Fibroblast of lung (primary cell): ENCODE measurements around the gene RTN1. TPM values are rescaled to one million over a fixed set of nuclear protein-coding genes. Genes with fewer than 3 reads are reported as not detected.

Experiments used
- DNase-seq, 2 donors: peaks; one replicate each; pipeline versions ENCODE4 v3.0.0 to v3.0.0-alpha.2; 2010; ENCODE audit warnings: low read depth in 2 of 2
- H2AFZ ChIP-seq: 2 replicates; pipeline ENCODE4 v1.5.1; 2012; ENCODE audit warnings: low read length, control low read depth, inconsistent platforms
- H3K27ac ChIP-seq: 2 replicates; pipeline ENCODE4 v1.5.1; 2011; ENCODE audit warnings: low read length, control low read depth; ENCODE audit not compliant: insufficient read depth
- H3K27me3 ChIP-seq: 2 replicates; pipeline ENCODE4 v1.5.1; 2011; ENCODE audit warnings: mild to moderate bottlenecking, low read length; ENCODE audit not compliant: control insufficient read depth, insufficient read depth
- H3K36me3 ChIP-seq: 2 replicates; pipeline ENCODE4 v1.5.1; 2011; ENCODE audit warnings: low read length; ENCODE audit not compliant: control insufficient read depth, insufficient read depth
- H3K4me1 ChIP-seq: 2 replicates; pipeline ENCODE4 v1.5.1; 2011; ENCODE audit warnings: low read length; ENCODE audit not compliant: control insufficient read depth, insufficient read depth; ENCODE audit errors: extremely low read depth
- H3K4me2 ChIP-seq: 2 replicates; pipeline ENCODE4 v1.5.1; 2011; ENCODE audit warnings: low read length, control low read depth; ENCODE audit not compliant: insufficient read depth; ENCODE audit errors: extremely low read depth
- H3K4me3 ChIP-seq, 4 experiments: fragments of 200-600 bp in 1 of 4; sonication (generic) in 1 of 4; replicated peaks in 1 of 4; 2 replicates each; pipeline ENCODE4 v1.5.1; 2011 to 2016; ENCODE audit warnings: low read length in 4 of 4, low read depth in 3 of 4, mild to moderate bottlenecking in 3 of 4, control low read depth in 2 of 4, inconsistent platforms in 1 of 4, mixed read lengths in 1 of 4; ENCODE audit not compliant: insufficient read depth in 1 of 4; ENCODE audit errors: control extremely low read depth in 1 of 4
- H3K79me2 ChIP-seq: 2 replicates; pipeline ENCODE4 v1.5.1; 2012; ENCODE audit warnings: mild to moderate bottlenecking, low read length, inconsistent platforms; ENCODE audit not compliant: control insufficient read depth, insufficient read depth
- H3K9ac ChIP-seq: 2 replicates; pipeline ENCODE4 v1.5.1; 2011; ENCODE audit warnings: mild to moderate bottlenecking, low read length, control low read depth; ENCODE audit not compliant: insufficient read depth
- H3K9me3 ChIP-seq: 2 replicates; pipeline ENCODE4 v1.5.1; 2012; ENCODE audit warnings: low read depth, low read length; ENCODE audit not compliant: control insufficient read depth, insufficient read depth
- H4K20me1 ChIP-seq: 2 replicates; pipeline ENCODE4 v1.5.1; 2011; ENCODE audit warnings: low read length; ENCODE audit not compliant: control insufficient read depth, insufficient read depth; ENCODE audit errors: extremely low read depth
- EZH2 ChIP-seq: IDR thresholded peaks from 2 replicates; pipeline ENCODE4 v1.5.1; 2012; ENCODE audit warnings: low read length, control low read depth, mild to moderate bottlenecking; ENCODE audit errors: missing control alignments
- polyA plus RNA-seq, 2 donors: library from polyadenylated mRNA; depleted of rRNA in 1 of 2; stranded (reverse) in 1 of 2; unstranded in 1 of 2; fragments of >200 nt; gene quantifications; 2 replicates each; pipeline ENCODE4 v1.2.1, GENCODE V29; 2011 to 2012; ENCODE audit warnings: missing spikeins in 1 of 2
- total RNA-seq: library from RNA; depleted of rRNA; stranded (reverse); fragments of >200 nt; gene quantifications from 2 replicates; pipeline ENCODE4 v1.2.1, GENCODE V29; 2014
- TF ChIP-seq, protein P1 (sequence below), 2 donors: IDR thresholded peaks in 1 of 2; conservative IDR thresholded peaks in 1 of 2; 1 replicate in 1 of 2; 2 replicates in 1 of 2; pipeline ENCODE4 v1.5.1; 2011 to 2012; ENCODE audit warnings: low read length in 2 of 2, control low read depth in 1 of 2, inconsistent platforms in 1 of 2, low read depth in 1 of 2, mild to moderate bottlenecking in 1 of 2

Gene RTN1
- total and polyA plus RNA-seq, 2 donors (not counting 1 experiment from before 2014, with no cell fraction given), result 0.17 to 0.92 TPM

DNA sequence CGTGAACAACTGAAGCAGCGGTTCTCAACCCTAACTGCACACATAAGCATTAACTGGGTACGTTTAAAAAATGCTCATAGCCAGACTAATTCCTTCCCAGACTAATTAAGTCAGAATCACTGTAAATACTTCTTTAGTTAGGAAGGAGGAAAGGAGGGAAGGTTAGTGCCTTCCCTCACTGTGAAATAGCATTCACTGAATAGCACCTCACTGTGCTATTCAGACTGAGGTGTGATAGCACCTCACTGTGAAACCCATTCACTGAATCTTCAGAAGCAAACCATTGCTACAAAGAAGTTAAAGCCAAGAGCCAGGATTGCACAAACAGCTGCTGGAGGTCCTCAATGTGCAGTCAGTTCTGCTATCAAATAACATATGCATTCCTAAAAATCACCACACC lies 58.8 kb downstream of the RTN1 start:
- DNase-seq, result no peak
- no peak overlapping the region for H3K4me2 ChIP-seq
- H3K79me2 ChIP-seq, result no peaks in the 10 kb centered on the region
- H3K9me3 ChIP-seq, result no peaks in the 10 kb centered on the region
- H3K4me1 ChIP-seq, result no peaks in the 10 kb centered on the region
- H3K9ac ChIP-seq, result no peak overlapping the region
- H3K4me3 ChIP-seq, result no peak overlapping the region
- H4K20me1 ChIP-seq, result no peaks in the 10 kb centered on the region
- H3K36me3 ChIP-seq, result no peaks in the 10 kb centered on the region
- H3K27me3 ChIP-seq, result no peaks in the 10 kb centered on the region
- no peak overlapping the region for H3K27ac ChIP-seq
- TF ChIP-seq, protein P1, sequence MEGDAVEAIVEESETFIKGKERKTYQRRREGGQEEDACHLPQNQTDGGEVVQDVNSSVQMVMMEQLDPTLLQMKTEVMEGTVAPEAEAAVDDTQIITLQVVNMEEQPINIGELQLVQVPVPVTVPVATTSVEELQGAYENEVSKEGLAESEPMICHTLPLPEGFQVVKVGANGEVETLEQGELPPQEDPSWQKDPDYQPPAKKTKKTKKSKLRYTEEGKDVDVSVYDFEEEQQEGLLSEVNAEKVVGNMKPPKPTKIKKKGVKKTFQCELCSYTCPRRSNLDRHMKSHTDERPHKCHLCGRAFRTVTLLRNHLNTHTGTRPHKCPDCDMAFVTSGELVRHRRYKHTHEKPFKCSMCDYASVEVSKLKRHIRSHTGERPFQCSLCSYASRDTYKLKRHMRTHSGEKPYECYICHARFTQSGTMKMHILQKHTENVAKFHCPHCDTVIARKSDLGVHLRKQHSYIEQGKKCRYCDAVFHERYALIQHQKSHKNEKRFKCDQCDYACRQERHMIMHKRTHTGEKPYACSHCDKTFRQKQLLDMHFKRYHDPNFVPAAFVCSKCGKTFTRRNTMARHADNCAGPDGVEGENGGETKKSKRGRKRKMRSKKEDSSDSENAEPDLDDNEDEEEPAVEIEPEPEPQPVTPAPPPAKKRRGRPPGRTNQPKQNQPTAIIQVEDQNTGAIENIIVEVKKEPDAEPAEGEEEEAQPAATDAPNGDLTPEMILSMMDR (conservative IDR thresholded peaks at IDR 0.05 in 1 of 2, IDR thresholded peaks at IDR 0.05 in 1 of 2; ENCODE audit: low read depth in 1 of 2, low read length in 2 of 2), result no peak
- TF ChIP-seq EZH2, result no peak
- H2AFZ ChIP-seq, result no peak overlapping the region

DNA sequence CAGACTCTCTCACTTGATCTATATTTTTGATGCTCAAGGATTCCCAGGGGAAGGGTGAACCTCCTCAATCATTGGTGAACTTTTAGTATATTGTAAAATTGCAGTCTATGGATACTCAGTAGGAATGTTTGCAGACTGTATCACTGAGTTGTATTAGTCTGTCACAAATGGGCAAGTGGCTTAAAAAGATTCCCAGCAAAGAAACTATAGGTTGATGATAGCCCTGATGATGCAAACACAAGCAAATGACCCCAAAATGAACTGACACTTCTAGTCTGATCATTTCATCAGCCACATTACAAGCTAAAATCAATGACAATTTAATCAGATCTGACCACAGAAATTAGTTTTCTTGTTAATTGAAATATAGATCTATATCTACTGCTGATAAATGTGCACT lies 59.5 kb downstream of the RTN1 start:
- no peaks in the 10 kb centered on the region for H3K27me3 ChIP-seq
- no peaks in the 10 kb centered on the region for H3K79me2 ChIP-seq
- no peaks in the 10 kb centered on the region for H3K4me1 ChIP-seq
- no peak overlapping the region for H2AFZ ChIP-seq
- H4K20me1 ChIP-seq, result no peaks in the 10 kb centered on the region
- no peak overlapping the region for H3K4me3 ChIP-seq
- no peak overlapping the region for H3K27ac ChIP-seq
- TF ChIP-seq, protein P1 (conservative IDR thresholded peaks at IDR 0.05 in 1 of 2, IDR thresholded peaks at IDR 0.05 in 1 of 2; ENCODE audit: low read depth in 1 of 2, low read length in 2 of 2), result no peak
- no peak for TF ChIP-seq EZH2
- DNase-seq, result no peak
- no peak overlapping the region for H3K4me2 ChIP-seq
- H3K9me3 ChIP-seq, result no peaks in the 10 kb centered on the region
- no peak overlapping the region for H3K9ac ChIP-seq
- H3K36me3 ChIP-seq, result no peaks in the 10 kb centered on the region

DNA sequence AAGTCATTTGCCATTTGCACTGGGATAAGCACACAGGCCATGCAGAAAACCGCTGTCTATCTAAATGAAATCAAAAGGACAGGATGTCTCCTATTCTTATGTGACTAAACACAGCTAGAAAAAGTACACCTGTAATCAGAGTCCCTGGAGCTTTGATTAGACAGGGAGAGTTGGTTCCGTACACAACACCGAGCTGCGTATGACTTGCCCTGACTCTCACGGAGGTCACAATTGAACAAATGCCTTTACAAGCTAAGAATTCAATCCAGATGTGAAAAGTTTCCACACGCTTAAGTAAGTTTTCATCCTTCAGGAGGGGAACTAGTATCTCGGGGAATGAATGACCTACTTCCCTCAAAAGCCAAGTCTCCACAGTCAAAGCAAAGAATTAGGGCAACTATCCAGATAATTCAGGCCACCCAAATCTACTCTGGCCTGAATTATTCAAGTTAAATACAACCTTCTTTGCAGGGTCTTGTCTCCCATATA lies 67.5 kb downstream of the RTN1 start:
- Histone ChIP-seq H3K36me3 (no peaks in the 10 kb centered on the region), H3K27me3 (no peaks in the 10 kb centered on the region)

More for the DNA sequence above, 67.5 kb downstream of the RTN1 start:
- no peak overlapping the region for H3K4me2 ChIP-seq
- H3K4me3 ChIP-seq, result no peak overlapping the region
- no peak overlapping the region for H3K9ac ChIP-seq
- no peak for DNase-seq
- H3K79me2 ChIP-seq, result no peaks in the 10 kb centered on the region
- TF ChIP-seq EZH2, result no peak
- TF ChIP-seq, protein P1 (conservative IDR thresholded peaks at IDR 0.05 in 1 of 2, IDR thresholded peaks at IDR 0.05 in 1 of 2; ENCODE audit: low read depth in 1 of 2, low read length in 2 of 2), result no peak
- H3K27ac ChIP-seq, result no peak overlapping the region
- no peaks in the 10 kb centered on the region for H3K9me3 ChIP-seq
- H3K4me1 ChIP-seq, result no peaks in the 10 kb centered on the region
- H4K20me1 ChIP-seq, result no peaks in the 10 kb centered on the region
- no peak overlapping the region for H2AFZ ChIP-seq
